ENCODE results near the gene MICALL2. TPM values are rescaled to one million over a fixed set of nuclear protein-coding genes. Genes with fewer than 3 reads are reported as not detected.

Gene MICALL2
- total and polyA plus RNA-seq, 3 donors from 2014 or later, result 13.4 to 39.4 (median 29.4) TPM

DNA sequence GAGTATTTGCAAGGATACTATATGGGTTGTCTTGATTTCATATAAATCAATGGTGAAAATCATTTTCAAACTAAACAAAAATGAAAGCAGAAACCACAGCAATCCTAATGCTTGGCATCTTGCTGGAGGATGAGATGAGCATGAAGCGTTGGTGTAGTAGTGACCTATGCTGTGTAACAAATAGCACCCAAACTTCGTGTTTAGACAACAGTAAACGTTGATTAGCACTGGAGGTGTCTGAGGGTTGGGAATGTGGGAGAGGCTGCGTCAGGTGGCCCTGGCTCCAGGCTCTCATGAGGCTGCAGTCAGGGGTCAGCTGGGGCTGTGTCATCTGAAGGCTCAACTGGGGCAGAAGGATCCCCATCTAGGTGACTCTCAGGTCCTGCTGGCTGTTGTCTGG lies 67.8 kb downstream of the MICALL2 start:
- TF ChIP-seq, protein P1, sequence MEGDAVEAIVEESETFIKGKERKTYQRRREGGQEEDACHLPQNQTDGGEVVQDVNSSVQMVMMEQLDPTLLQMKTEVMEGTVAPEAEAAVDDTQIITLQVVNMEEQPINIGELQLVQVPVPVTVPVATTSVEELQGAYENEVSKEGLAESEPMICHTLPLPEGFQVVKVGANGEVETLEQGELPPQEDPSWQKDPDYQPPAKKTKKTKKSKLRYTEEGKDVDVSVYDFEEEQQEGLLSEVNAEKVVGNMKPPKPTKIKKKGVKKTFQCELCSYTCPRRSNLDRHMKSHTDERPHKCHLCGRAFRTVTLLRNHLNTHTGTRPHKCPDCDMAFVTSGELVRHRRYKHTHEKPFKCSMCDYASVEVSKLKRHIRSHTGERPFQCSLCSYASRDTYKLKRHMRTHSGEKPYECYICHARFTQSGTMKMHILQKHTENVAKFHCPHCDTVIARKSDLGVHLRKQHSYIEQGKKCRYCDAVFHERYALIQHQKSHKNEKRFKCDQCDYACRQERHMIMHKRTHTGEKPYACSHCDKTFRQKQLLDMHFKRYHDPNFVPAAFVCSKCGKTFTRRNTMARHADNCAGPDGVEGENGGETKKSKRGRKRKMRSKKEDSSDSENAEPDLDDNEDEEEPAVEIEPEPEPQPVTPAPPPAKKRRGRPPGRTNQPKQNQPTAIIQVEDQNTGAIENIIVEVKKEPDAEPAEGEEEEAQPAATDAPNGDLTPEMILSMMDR (IDR thresholded peaks at IDR 0.05), result no peak
- TF ChIP-seq POLR2A (IDR thresholded peaks at IDR 0.05), result no peak
- 86 to 90% methylated on average over 4 of the region's 4 CpGs for WGBS, 2 donors
- Histone ChIP-seq H3K9me3 (no peaks in the 10 kb centered on the region), H3K36me3 (ENCODE audit: low read depth, missing control alignments) (no peaks in the 10 kb centered on the region), H3K4me1 (no peaks in the 10 kb centered on the region), H3K27me3 (no peaks in the 10 kb centered on the region), H3K4me3 (no peak overlapping the region), H3K27ac (no peak overlapping the region)
- no peak for DNase-seq
- intact Hi-C loops (cut with DNase I; ENCODE audit: low total_unique reads), result no loop called here

DNA sequence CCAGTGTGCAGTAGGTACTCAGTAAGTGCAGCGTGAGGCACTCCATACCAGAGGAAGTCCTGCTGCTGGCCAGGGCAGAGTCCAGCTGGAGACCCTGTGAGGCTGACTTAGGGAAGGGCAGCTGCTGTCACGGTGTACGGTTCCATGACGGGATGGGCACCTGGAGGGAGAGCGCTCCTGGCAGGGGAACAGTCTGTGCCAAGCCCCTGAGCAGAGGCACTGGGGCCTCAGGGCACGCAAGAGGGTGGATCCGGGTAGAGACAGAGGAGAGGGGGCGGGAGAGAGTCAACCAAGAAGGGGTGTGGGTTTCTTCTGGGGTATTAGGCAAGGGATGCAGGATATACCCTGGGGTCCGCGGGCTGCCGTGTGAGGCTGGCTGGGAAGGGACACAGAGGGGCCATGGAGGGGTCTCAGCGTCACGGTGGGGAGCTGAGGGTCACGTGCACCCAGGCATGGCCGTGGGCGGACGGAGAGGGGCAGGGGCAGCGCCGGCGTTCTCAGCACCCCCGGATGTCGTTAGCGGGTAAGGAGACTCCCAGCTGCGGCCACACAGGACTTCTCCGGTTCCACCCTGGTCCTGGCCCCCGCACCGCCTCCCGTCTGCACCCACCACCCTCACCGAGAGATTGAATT lies 70.5 kb downstream of the MICALL2 start:
- no peak for DNase-seq
- Histone ChIP-seq H3K27me3 (no peaks in the 10 kb centered on the region), H3K4me3 (no peak overlapping the region), H3K9me3 (no peaks in the 10 kb centered on the region), H3K36me3 (ENCODE audit: low read depth, missing control alignments) (no peaks in the 10 kb centered on the region), H3K27ac (no peak overlapping the region), H3K4me1 (no peaks in the 10 kb centered on the region)
- intact Hi-C loops (cut with DNase I; ENCODE audit: low total_unique reads), result no loop called here
- TF ChIP-seq, protein P1 (IDR thresholded peaks at IDR 0.05), result no peak
- TF ChIP-seq POLR2A (IDR thresholded peaks at IDR 0.05), result no peak
- 44% methylated on average over 26 to 27 of the region's 29 CpGs for WGBS, 2 donors

DNA sequence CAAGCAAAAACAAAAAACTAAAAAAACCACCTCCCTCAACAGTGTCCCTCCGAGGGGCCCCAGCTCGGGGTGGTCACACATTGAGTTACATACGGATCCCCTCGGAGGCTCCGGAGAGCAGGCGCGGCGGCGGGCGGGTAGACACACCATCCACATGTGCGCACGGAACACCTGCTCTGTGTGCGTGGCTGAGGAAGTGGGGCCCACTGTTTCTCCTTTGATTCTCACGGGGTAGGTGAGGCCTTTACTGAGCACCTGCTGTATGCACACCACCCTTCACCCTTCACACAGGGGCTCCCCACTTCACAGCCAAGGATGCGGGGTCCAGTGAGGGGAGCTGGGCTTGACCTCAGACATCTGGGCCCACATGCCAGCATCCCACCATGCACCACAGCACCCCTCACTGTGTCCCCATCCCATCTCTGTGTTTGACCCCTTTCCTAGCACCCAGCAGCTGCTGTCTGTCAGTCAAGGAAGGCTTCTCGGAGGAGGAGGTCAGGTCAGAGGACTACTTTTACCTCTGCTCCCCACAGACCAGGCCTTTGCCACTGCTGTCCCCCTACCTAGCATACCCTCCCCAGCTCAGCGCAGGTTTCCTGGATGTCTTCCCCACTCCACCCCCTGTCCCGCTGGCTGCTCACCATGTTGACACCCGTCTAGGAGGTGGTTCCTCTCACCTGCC lies 71.1 kb downstream of the MICALL2 start:
- Histone ChIP-seq H3K4me1 (no peaks in the 10 kb centered on the region), H3K27ac (no peak overlapping the region), H3K27me3 (no peaks in the 10 kb centered on the region), H3K4me3 (no peak overlapping the region), H3K36me3 (ENCODE audit: low read depth, missing control alignments) (no peaks in the 10 kb centered on the region), H3K9me3 (no peaks in the 10 kb centered on the region)
- 80 to 87% methylated on average over 18 to 19 of the region's 19 CpGs for WGBS, 2 donors
- TF ChIP-seq, protein P1 (IDR thresholded peaks at IDR 0.05), result no peak
- no peak for TF ChIP-seq POLR2A (IDR thresholded peaks at IDR 0.05)
- no peak for DNase-seq
- intact Hi-C loops (cut with DNase I; ENCODE audit: low total_unique reads), result no loop called here

DNA sequence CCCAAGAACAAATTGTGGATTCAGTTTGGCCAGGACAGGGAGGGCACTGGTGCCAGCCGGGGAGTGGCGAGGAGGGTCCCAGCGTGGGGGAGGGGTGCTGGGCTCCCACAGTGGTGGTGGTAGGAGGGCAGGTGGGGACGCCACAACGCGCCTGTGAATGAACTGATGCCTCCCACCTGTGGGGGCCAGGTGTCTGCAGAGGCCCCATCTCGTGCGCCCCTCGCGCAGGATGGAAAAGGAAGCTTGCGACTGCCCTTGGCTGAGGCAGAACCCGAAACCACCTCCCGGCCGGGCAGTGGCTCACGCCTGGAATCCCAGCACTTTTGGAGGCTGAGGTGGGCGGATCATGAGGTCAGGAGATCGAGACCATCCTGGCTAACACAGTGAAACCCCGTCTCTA lies 72.0 kb downstream of the MICALL2 start:
- Histone ChIP-seq H3K4me3 (no peak overlapping the region), H3K9me3 (no peaks in the 10 kb centered on the region), H3K4me1 (no peaks in the 10 kb centered on the region), H3K27me3 (no peaks in the 10 kb centered on the region), H3K36me3 (ENCODE audit: low read depth, missing control alignments) (no peaks in the 10 kb centered on the region), H3K27ac (no peak overlapping the region)
- no peak for TF ChIP-seq POLR2A (IDR thresholded peaks at IDR 0.05)
- TF ChIP-seq, protein P1 (IDR thresholded peaks at IDR 0.05), result no peak
- WGBS, 2 donors, result 82 to 85% methylated on average over 14 to 18 of the region's 18 CpGs
- intact Hi-C loops (cut with DNase I; ENCODE audit: low total_unique reads), result no loop called here
- DNase-seq, result no peak

Measured in testis (tissue), 3 donors.